H4 (cell line): Measurements from ENCODE around the gene FBXO47. TPM values are rescaled to one million over a fixed set of nuclear protein-coding genes. Genes with fewer than 3 reads are reported as not detected.

Experiments
- total RNA-seq: library from RNA; depleted of rRNA; stranded (reverse); fragments of >200 nt; shearing (Covaris generic); gene quantifications from 2 replicates; pipeline ENCODE4 v1.2.3, GENCODE V29; 2014; rRNA removed

FBXO47 gene
- total RNA-seq, 1 experiment from 2014 or later: not detected

Other genes with a start within 250 kb of the FBXO47 start
- 2.3 and 6.7 TPM in 2 replicates for gene CISD3, start 237.1 kb downstream of the FBXO47 start, total RNA-seq
- 1.6 and 3.9 TPM in 2 replicates for gene PCGF2, start 219.1 kb downstream of the FBXO47 start, total RNA-seq
- gene PSMB3, start 214.7 kb downstream of the FBXO47 start, total RNA-seq: 592 and 607 TPM in 2 replicates
- 24.6 and 32.4 TPM in 2 replicates for gene PIP4K2B, start 167.8 kb downstream of the FBXO47 start, total RNA-seq
- 5.2 and 8.1 TPM in 2 replicates for gene CWC25, start 142.1 kb downstream of the FBXO47 start, total RNA-seq
- 1,542 and 1,557 TPM in 2 replicates for gene RPL23, start 113.7 kb downstream of the FBXO47 start, total RNA-seq
- gene LASP1, start 97.3 kb downstream of the FBXO47 start, total RNA-seq: 99.0 and 133 TPM in 2 replicates
- 0.21 TPM in 1 of 2 replicates, not detected in the other for gene PLXDC1, start 184.2 kb upstream of the FBXO47 start, total RNA-seq
- gene ARL5C, start 198.8 kb upstream of the FBXO47 start, total RNA-seq: not detected in 2 replicates
- 1.0 and 3.9 TPM in 2 replicates for gene CACNB1, start 230.3 kb upstream of the FBXO47 start, total RNA-seq
- 3,244 and 3,867 TPM in 2 replicates for gene RPL19, start 232.9 kb upstream of the FBXO47 start, total RNA-seq